Upper lobe of left lung (tissue), 6 donors: ENCODE results near the gene CST8. TPM values are rescaled to one million over a fixed set of nuclear protein-coding genes. Genes with fewer than 3 reads are reported as not detected.

Experiments
- ATAC-seq, 2 donors: fragments of 200-7000 bp; cut with Tn5 transposase; one replicate each; pipeline ENCODE4 v1.9.1; 2022; ENCODE audit warnings: mild to moderate bottlenecking in 2 of 2, moderate library complexity in 2 of 2; ENCODE audit not compliant: low FRiP score in 2 of 2
- DNase-seq, 2 donors: peaks; one replicate each; pipeline ENCODE4 v3.0.0-alpha.2; 2019 to 2020
- H3K27ac ChIP-seq, 4 donors: fragments of 200-600 bp; sonication (generic); one replicate each; pipeline ENCODE4 v1.5.1; 2016 to 2019
- H3K27me3 ChIP-seq, 4 donors: fragments of 200-600 bp; sonication (generic); one replicate each; pipeline ENCODE4 v1.5.1; 2017 to 2019
- H3K36me3 ChIP-seq, 4 donors: fragments of 200-600 bp; sonication (generic); one replicate each; pipeline ENCODE4 v1.5.1; 2016 to 2019
- H3K4me1 ChIP-seq, 4 donors: fragments of 200-600 bp; sonication (generic); one replicate each; pipeline ENCODE4 v1.5.1; 2018 to 2019
- H3K4me3 ChIP-seq, 4 donors: fragments of 200-600 bp; sonication (generic); one replicate each; pipeline ENCODE4 v1.5.1; 2017 to 2019; ENCODE audit warnings: mild to moderate bottlenecking in 2 of 4, moderate library complexity in 1 of 4
- H3K9me3 ChIP-seq, 4 donors: fragments of 200-600 bp; sonication (generic); one replicate each; pipeline ENCODE4 v1.5.1; 2018 to 2019
- EP300 ChIP-seq, 4 donors: sonication (generic); formaldehyde crosslinking; IDR thresholded peaks; one replicate each; pipeline ENCODE4 v1.5.1; 2017; ENCODE audit warnings: antibody characterized with exemption in 4 of 4, control low read depth in 2 of 4
- POLR2A ChIP-seq, 4 donors: fragments of 450-650 bp; IDR thresholded peaks; one replicate each; pipeline ENCODE4 v1.5.1; 2016 to 2017; ENCODE audit warnings: antibody characterized with exemption in 4 of 4, mild to moderate bottlenecking in 2 of 4
- POLR2AphosphoS5 ChIP-seq, 2 donors: sonication (generic); formaldehyde crosslinking; IDR thresholded peaks; one replicate each; pipeline ENCODE4 v1.5.1; 2017; ENCODE audit warnings: antibody characterized with exemption in 2 of 2
- WGBS, 2 donors: methylation state at CpG; one replicate each; pipeline ENCODE4 v1.1.5; 2017 to 2018; 5-methylcytosine and 5-hydroxymethylcytosine counted together
- total RNA-seq, 6 donors: library from RNA; depleted of rRNA in 4 of 6; stranded (reverse); fragments of >200 nt in 4 of 6; gene quantifications; one replicate each; pipeline versions ENCODE4 v1.1.0 to v1.2.1, GENCODE V29; 2016 to 2021
- TF ChIP-seq, protein P1 (sequence below), 6 experiments: fragments of 450-650 bp in 4 of 6; fragments of 200-600 bp in 2 of 6; sonication (generic) in 2 of 6; IDR thresholded peaks; one replicate each; pipeline ENCODE4 v1.5.1; 2016 to 2019; ENCODE audit warnings: antibody characterized with exemption in 6 of 6
- donor health status: DM: no; HTN: no; CAD: no; lungs with moderate emphysema.
- donor health status: DM: no; HTN: yes; CAD: no; lungs with severe emphysema.

The CST8 gene
- total RNA-seq, 6 donors from 2014 or later: not detected

- no peaks in the 10 kb centered on the region for H3K9me3 ChIP-seq
- no peak for DNase-seq
- no peaks in the 10 kb centered on the region for H3K36me3 ChIP-seq
- no peaks in the 10 kb centered on the region for H3K27me3 ChIP-seq
- H3K4me1 ChIP-seq: no peaks in the 10 kb centered on the region
- 79 to 81% methylated on average over 4 of the region's 4 CpGs for WGBS, 2 donors
- no peak overlapping the region for H3K4me3 ChIP-seq
- TF ChIP-seq POLR2AphosphoS5 (IDR thresholded peaks at IDR 0.05) (no peak), POLR2A (IDR thresholded peaks at IDR 0.05) (no peak)
- TF ChIP-seq, protein P1, sequence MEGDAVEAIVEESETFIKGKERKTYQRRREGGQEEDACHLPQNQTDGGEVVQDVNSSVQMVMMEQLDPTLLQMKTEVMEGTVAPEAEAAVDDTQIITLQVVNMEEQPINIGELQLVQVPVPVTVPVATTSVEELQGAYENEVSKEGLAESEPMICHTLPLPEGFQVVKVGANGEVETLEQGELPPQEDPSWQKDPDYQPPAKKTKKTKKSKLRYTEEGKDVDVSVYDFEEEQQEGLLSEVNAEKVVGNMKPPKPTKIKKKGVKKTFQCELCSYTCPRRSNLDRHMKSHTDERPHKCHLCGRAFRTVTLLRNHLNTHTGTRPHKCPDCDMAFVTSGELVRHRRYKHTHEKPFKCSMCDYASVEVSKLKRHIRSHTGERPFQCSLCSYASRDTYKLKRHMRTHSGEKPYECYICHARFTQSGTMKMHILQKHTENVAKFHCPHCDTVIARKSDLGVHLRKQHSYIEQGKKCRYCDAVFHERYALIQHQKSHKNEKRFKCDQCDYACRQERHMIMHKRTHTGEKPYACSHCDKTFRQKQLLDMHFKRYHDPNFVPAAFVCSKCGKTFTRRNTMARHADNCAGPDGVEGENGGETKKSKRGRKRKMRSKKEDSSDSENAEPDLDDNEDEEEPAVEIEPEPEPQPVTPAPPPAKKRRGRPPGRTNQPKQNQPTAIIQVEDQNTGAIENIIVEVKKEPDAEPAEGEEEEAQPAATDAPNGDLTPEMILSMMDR (IDR thresholded peaks at IDR 0.05): no peak
- no peak overlapping the region for H3K27ac ChIP-seq
- ATAC-seq: no peak
These were observed 26.8 kb downstream of the CST8 start for GRCh38 chr20:23517719-23518118.

- no peaks in the 10 kb centered on the region for H3K27me3 ChIP-seq
- no peaks in the 10 kb centered on the region for H3K36me3 ChIP-seq
- no peak for ATAC-seq
- H3K27ac ChIP-seq: no peak overlapping the region
- H3K9me3 ChIP-seq: no peaks in the 10 kb centered on the region
- no peak for TF ChIP-seq POLR2A (IDR thresholded peaks at IDR 0.05)
- TF ChIP-seq, protein P1 (IDR thresholded peaks at IDR 0.05): no peak
- TF ChIP-seq POLR2AphosphoS5 (IDR thresholded peaks at IDR 0.05): no peak
- no peak for TF ChIP-seq EP300 (IDR thresholded peaks at IDR 0.05)
- H3K4me1 ChIP-seq: no peaks in the 10 kb centered on the region
- DNase-seq: no peak
- no peak overlapping the region for H3K4me3 ChIP-seq
- 76 to 78% methylated on average over 6 of the region's 6 CpGs for WGBS, 2 donors
These were observed 28.6 kb downstream of the CST8 start for GRCh38 chr20:23519556-23519955.

- Histone ChIP-seq H3K9me3 (no peaks in the 10 kb centered on the region), H3K4me1 (no peaks in the 10 kb centered on the region), H3K27me3 (no peaks in the 10 kb centered on the region), H3K27ac (no peak overlapping the region), H3K4me3 (no peak overlapping the region), H3K36me3 (no peaks in the 10 kb centered on the region)
- TF ChIP-seq POLR2AphosphoS5 (IDR thresholded peaks at IDR 0.05) (no peak), POLR2A (IDR thresholded peaks at IDR 0.05) (no peak), EP300 (IDR thresholded peaks at IDR 0.05) (no peak)
- TF ChIP-seq, protein P1 (IDR thresholded peaks at IDR 0.05): no peak
- 51 to 63% methylated on average over 2 of the region's 2 CpGs for WGBS, 2 donors
- no peak for DNase-seq
- no peak for ATAC-seq
These were observed 29.3 kb downstream of the CST8 start for GRCh38 chr20:23520185-23520584.

DNA sequence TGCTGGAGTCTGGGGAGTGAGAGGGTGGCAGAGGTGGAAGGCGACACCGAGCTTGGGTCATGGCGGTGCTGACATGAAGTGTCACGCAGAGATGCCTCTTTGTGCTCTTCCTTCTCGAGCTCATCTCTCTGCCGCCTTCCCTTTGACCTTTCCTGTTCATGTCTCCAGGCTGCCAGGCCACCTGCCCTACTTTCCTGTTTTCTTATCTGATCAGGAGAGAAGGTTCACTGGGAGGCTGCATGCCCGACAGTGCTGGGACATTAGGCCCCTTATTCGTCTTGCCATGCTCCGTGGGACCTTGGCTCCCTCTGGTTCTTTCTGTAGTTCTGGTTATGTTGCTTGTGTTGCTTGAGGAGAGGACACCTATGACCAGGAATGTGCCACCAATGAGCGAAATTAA is 33.2 kb downstream of the CST8 start:
- Histone ChIP-seq H3K27ac (no peak overlapping the region), H3K27me3 (no peaks in the 10 kb centered on the region), H3K9me3 (peaks cover 0 to 11% (median 2%) of the 10 kb centered on the region in 4 donors), H3K4me3 (no peak overlapping the region), H3K4me1 (no peaks in the 10 kb centered on the region), H3K36me3 (no peaks in the 10 kb centered on the region)
- DNase-seq (no peak), ATAC-seq (no peak)
- 82 to 83% methylated on average over 10 of the region's 10 CpGs for WGBS, 2 donors
- TF ChIP-seq POLR2A (IDR thresholded peaks at IDR 0.05): no peak

- 92 to 95% methylated on average over 1 of the region's 1 CpG for WGBS, 2 donors
- TF ChIP-seq POLR2A (IDR thresholded peaks at IDR 0.05): no peak
- no peak for TF ChIP-seq EP300 (IDR thresholded peaks at IDR 0.05)
- no peak for TF ChIP-seq POLR2AphosphoS5 (IDR thresholded peaks at IDR 0.05)
These were observed 35.9 kb downstream of the CST8 start for GRCh38 chr20:23526850-23527249.

DNA sequence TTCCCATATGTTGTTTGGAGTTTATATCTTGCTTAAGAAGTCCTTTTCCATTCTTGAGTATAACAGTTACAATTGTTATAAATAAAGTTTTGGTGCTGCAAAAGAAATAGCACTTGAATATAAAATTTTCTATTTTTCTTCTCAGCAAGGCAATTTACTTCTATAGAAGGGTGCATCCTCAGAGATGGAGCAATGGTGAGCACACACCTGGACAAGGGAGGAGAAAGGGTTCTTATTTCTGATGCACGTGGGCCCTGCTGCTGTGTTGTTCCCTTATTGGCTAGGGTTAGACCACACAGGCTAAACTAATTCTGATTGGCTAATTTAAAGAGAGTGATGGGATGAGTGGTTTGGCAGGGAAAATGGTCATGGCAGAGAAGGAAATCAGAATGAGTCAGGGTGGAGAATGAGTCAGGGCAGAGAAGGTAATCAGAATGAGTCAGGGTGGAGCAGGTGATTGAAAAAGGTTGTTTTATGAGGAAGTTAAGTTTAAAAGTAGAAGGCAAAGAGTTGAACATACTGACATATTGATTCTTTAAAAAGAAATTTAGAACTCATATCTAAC is 38.0 kb downstream of the CST8 start:
- no peak for TF ChIP-seq POLR2A (IDR thresholded peaks at IDR 0.05)
- TF ChIP-seq EP300 (IDR thresholded peaks at IDR 0.05): no peak
- no peak for TF ChIP-seq POLR2AphosphoS5 (IDR thresholded peaks at IDR 0.05)
- TF ChIP-seq, protein P1 (IDR thresholded peaks at IDR 0.05): no peak
- H3K27me3 ChIP-seq: no peaks in the 10 kb centered on the region
- H3K36me3 ChIP-seq: no peaks in the 10 kb centered on the region
- H3K4me3 ChIP-seq: no peak overlapping the region
- H3K9me3 ChIP-seq: peaks cover 0 to 11% (median 3%) of the 10 kb centered on the region in 4 donors
- WGBS, 2 donors: 44 to 74% methylated on average over 1 of the region's 1 CpG
- ATAC-seq (no peak), DNase-seq (no peak)
- no peaks in the 10 kb centered on the region for H3K4me1 ChIP-seq
- no peak overlapping the region for H3K27ac ChIP-seq

More at GRCh38 chr20:23526850-23527249, 35.9 kb downstream of the CST8 start:
- no peaks in the 10 kb centered on the region for H3K27me3 ChIP-seq
- peaks cover 0 to 11% (median 3%) of the 10 kb centered on the region in 4 donors for H3K9me3 ChIP-seq
- H3K4me1 ChIP-seq: no peaks in the 10 kb centered on the region
- DNase-seq (no peak), ATAC-seq (no peak)
- H3K36me3 ChIP-seq: no peaks in the 10 kb centered on the region
- no peak overlapping the region for H3K4me3 ChIP-seq
- no peak overlapping the region for H3K27ac ChIP-seq
